Mucosa of descending colon (tissue), 3 donors: ENCODE measurements around the gene ARHGEF1. TPM values are rescaled to one million over a fixed set of nuclear protein-coding genes. Genes with fewer than 3 reads are reported as not detected.

Experiments used
- ATAC-seq: fragments of 200-7000 bp; cut with Tn5 transposase; one replicate; pipeline ENCODE4 v1.9.1; 2020; ENCODE audit warnings: mild to moderate bottlenecking, moderate library complexity
- DNase-seq, 3 donors: peaks; one replicate each; pipeline ENCODE4 v3.0.0-alpha.2; 2020
- H3K36me3 ChIP-seq: fragments of 200-600 bp; one replicate; pipeline ENCODE4 v1.8.0; 2021; ENCODE audit warnings: low read depth, mild to moderate bottlenecking
- H3K4me1 ChIP-seq: fragments of 200-600 bp; one replicate; pipeline ENCODE4 v1.8.0; 2021; ENCODE audit warnings: low read depth, mild to moderate bottlenecking
- H3K4me3 ChIP-seq: fragments of 200-600 bp; one replicate; pipeline ENCODE4 v1.8.0; 2021; ENCODE audit warnings: mild to moderate bottlenecking
- H3K9me3 ChIP-seq: fragments of 200-600 bp; one replicate; pipeline ENCODE4 v1.8.0; 2021; ENCODE audit warnings: mild to moderate bottlenecking
- CTCF ChIP-seq: fragments of 200-600 bp; IDR thresholded peaks from one replicate; pipeline ENCODE4 v1.8.0; 2022; ENCODE audit warnings: antibody characterized with exemption, mild to moderate bottlenecking
- intact Hi-C, 2 donors: fragments of 100-400 bp; cut with DNase I in 1 of 2; cut with micrococcal nuclease in 1 of 2; formaldehyde crosslinking; loops; one replicate each; pipeline versions ENCODE4 v1.11.0 to v1.11.1; 2022; cut with DNase I, micrococcal nuclease
- total RNA-seq, 3 donors: library from RNA; stranded (reverse); fragmentation: NEBNext Ultra II Directional in 2 of 3; extraction: Animal tissue kit (Norgen Biotek cat#: 25700) in 2 of 3; gene quantifications; one replicate each; pipeline versions ENCODE4 v1.2.1 to v1.2.4, GENCODE V29; 2021 to 2023
- donor health status: DM: no; HTN: no; CAD: no; lungs with moderate emphysema.
- donor health status: DM: no; HTN: no; CAD: no.
- donor health status: DM: no; HTN: yes; CAD: no.

ARHGEF1 gene
- total RNA-seq, 3 donors from 2014 or later, result 84.9 to 125 (median 92.3) TPM

GRCh38 chr19:41909706-41910105 lies 26.7 kb downstream of the ARHGEF1 start:
- DNase-seq, result peak in 1 of 3 donors; percentile 50
- no peak for ATAC-seq
- Histone ChIP-seq H3K36me3 (no peaks in the 10 kb centered on the region), H3K4me1 (peaks cover 14% of the 10 kb centered on the region), H3K9me3 (no peaks in the 10 kb centered on the region), H3K4me3 (no peak overlapping the region)
- intact Hi-C loops, result no loop called here
- no peak for TF ChIP-seq CTCF

- no peaks in the 10 kb centered on the region for H3K9me3 ChIP-seq
- H3K4me3 ChIP-seq, result no peak overlapping the region
- no peak for TF ChIP-seq CTCF
- intact Hi-C loops, result no loop called here
- no peaks in the 10 kb centered on the region for H3K36me3 ChIP-seq
- DNase-seq, result peak in 1 of 3 donors; percentile 32
- peak; percentile 3 for ATAC-seq
- H3K4me1 ChIP-seq, result peaks cover 10% of the 10 kb centered on the region
Observed at GRCh38 chr19:41910240-41910991, 27.4 kb downstream of the ARHGEF1 start.

- Histone ChIP-seq H3K4me3 (no peak overlapping the region), H3K36me3 (no peaks in the 10 kb centered on the region), H3K4me1 (peaks cover 3% of the 10 kb centered on the region), H3K9me3 (no peaks in the 10 kb centered on the region)
- intact Hi-C loops, result no loop called here
- DNase-seq (peak in 1 of 3 donors; percentile 41), ATAC-seq (peak; percentile 2)
- TF ChIP-seq CTCF, result no peak
Observed at GRCh38 chr19:41910992-41911888, 28.3 kb downstream of the ARHGEF1 start.

- peak; percentile 4 for ATAC-seq
- no peak for TF ChIP-seq CTCF
- peaks cover 3% of the 10 kb centered on the region for H3K4me1 ChIP-seq
- no peak overlapping the region for H3K4me3 ChIP-seq
- H3K9me3 ChIP-seq, result no peaks in the 10 kb centered on the region
- H3K36me3 ChIP-seq, result no peaks in the 10 kb centered on the region
- intact Hi-C loops, result no loop called here
- no peak for DNase-seq
Observed at GRCh38 chr19:41911889-41912731, 29.1 kb downstream of the ARHGEF1 start.

- peaks cover 3% of the 10 kb centered on the region for H3K4me1 ChIP-seq
- intact Hi-C loops, result no loop called here
- no peaks in the 10 kb centered on the region for H3K9me3 ChIP-seq
- no peak for TF ChIP-seq CTCF
- H3K4me3 ChIP-seq, result no peak overlapping the region
- H3K36me3 ChIP-seq, result no peaks in the 10 kb centered on the region
- ATAC-seq (peak; percentile 35), DNase-seq (peak in 1 of 3 donors; percentile 49)
Observed at GRCh38 chr19:41912899-41913537, 30.0 kb downstream of the ARHGEF1 start.
